Breast epithelium (tissue), 3 donors: ENCODE results near the gene DCXR.

ENCODE experiments used
- CTCF ChIP-seq, 3 donors: fragments of 450-650 bp; IDR thresholded peaks; one replicate each; pipeline ENCODE4 v1.5.1; 2016 to 2017; ENCODE audit warnings: antibody characterized with exemption in 3 of 3, mild to moderate bottlenecking in 3 of 3, moderate library complexity in 3 of 3
- POLR2A ChIP-seq: fragments of 450-650 bp; IDR thresholded peaks from one replicate; pipeline ENCODE4 v1.6.1; 2016; ENCODE audit warnings: antibody characterized with exemption, mild to moderate bottlenecking, moderate library complexity
- POLR2AphosphoS5 ChIP-seq, 3 donors: sonication (generic); formaldehyde crosslinking; IDR thresholded peaks; one replicate each; pipeline ENCODE4 v1.6.1; 2017; ENCODE audit warnings: antibody characterized with exemption in 3 of 3

GRCh38 chr17:82083533-82084359 is 46.2 kb upstream of the DCXR start:
- TF ChIP-seq CTCF (IDR thresholded peaks at IDR 0.05) = no peak
- no peak for TF ChIP-seq POLR2AphosphoS5 (IDR thresholded peaks at IDR 0.05)
- TF ChIP-seq POLR2A = no peak
